DND-41 (cell line): ENCODE measurements around the gene NPAS1.

Source experiments
- EZH2 ChIP-seq: IDR thresholded peaks from 3 replicates; pipeline ENCODE4 v1.6.1; 2012; ENCODE audit warnings: borderline replicate concordance, low read depth, mild to moderate bottlenecking, moderate library complexity, low read length, inconsistent platforms; ENCODE audit not compliant: severe bottlenecking
- TF ChIP-seq, protein P1 (sequence below): IDR thresholded peaks from 2 replicates; pipeline ENCODE4 v1.5.1; 2012; ENCODE audit warnings: borderline replicate concordance, low read length, moderate library complexity, mild to moderate bottlenecking; ENCODE audit not compliant: poor library complexity, severe bottlenecking; ENCODE audit errors: extremely low read depth

DNA sequence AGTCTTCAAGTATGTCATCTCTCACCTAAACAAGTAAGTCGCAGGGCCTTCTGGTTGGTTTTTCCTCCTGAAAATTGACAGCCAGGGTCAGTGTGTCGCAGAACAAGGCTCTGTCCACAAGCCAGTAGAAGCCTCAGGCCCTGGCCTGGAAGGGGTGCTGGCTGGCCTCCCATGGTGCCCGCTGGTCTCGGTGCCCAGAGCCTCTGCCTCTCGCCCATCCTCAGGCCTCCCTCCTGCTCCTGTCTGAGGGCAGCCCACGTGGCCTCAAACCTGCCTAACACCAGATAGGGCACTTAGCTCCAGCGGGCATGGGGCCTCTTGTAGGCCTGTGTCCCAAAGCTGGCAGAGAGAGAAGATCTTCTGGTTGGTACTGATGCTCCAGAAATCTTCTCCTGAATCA lies 20.3 kb upstream of the NPAS1 start:
- TF ChIP-seq EZH2, result no peak
- TF ChIP-seq, protein P1, sequence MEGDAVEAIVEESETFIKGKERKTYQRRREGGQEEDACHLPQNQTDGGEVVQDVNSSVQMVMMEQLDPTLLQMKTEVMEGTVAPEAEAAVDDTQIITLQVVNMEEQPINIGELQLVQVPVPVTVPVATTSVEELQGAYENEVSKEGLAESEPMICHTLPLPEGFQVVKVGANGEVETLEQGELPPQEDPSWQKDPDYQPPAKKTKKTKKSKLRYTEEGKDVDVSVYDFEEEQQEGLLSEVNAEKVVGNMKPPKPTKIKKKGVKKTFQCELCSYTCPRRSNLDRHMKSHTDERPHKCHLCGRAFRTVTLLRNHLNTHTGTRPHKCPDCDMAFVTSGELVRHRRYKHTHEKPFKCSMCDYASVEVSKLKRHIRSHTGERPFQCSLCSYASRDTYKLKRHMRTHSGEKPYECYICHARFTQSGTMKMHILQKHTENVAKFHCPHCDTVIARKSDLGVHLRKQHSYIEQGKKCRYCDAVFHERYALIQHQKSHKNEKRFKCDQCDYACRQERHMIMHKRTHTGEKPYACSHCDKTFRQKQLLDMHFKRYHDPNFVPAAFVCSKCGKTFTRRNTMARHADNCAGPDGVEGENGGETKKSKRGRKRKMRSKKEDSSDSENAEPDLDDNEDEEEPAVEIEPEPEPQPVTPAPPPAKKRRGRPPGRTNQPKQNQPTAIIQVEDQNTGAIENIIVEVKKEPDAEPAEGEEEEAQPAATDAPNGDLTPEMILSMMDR, result no peak
